ENCODE data around the gene REC8.

GRCh38 chr14:24167469-24168114, 4.3 kb upstream of the REC8 start:
- TF ChIP-seq POLR2A (IDR thresholded peaks at IDR 0.05; ENCODE audit: low read length) (no peak), GATA1 (IDR thresholded peaks at IDR 0.05; ENCODE audit: low read depth, low read length) (no peak)

Data from erythroblast (primary cell).